ENCODE measurements around the gene DMRTC2. TPM values are rescaled to one million over a fixed set of nuclear protein-coding genes. Genes with fewer than 3 reads are reported as not detected.

Gene DMRTC2
- total and polyA plus RNA-seq, 5 donors from 2014 or later = not detected

GRCh38 chr19:41868120-41868988, 23.5 kb downstream of the DMRTC2 start:
- H3K36me3 ChIP-seq (ENCODE audit: control insufficient read depth, insufficient read depth, low read length) = peaks cover 44% of the 10 kb centered on the region
- H3K27me3 ChIP-seq (ENCODE audit: control insufficient read depth, insufficient read depth, low read length) = no peaks in the 10 kb centered on the region
- Mint-ChIP-seq H3K4me1 (peaks cover 4 to 78% (median 47%) of the 10 kb centered on the region in 4 donors), H3K27me3 (no peaks in the 10 kb centered on the region), H3K4me3 (peak overlapping the region in 2 of 4 donors; percentile 22 to 58), H3K9me3 (peaks cover 0 to 1% (median 0%) of the 10 kb centered on the region in 7 donors), H3K27ac (peak overlapping the region; percentile 86 to 90 (median 89)), H3K36me3 (peaks cover 27% of the 10 kb centered on the region)
- H3K27ac ChIP-seq (ENCODE audit: insufficient read depth, low read length, poor library complexity, severe bottlenecking) = peak overlapping the region; percentile 56
- DNase-seq (no peak), ATAC-seq (ENCODE audit: low read depth in 2 of 2) (no peak)
- H3K9me3 ChIP-seq (ENCODE audit: control insufficient read depth in 2 of 2, low read length in 2 of 2) = no peaks in the 10 kb centered on the region
- no peak overlapping the region for H3K4me3 ChIP-seq (ENCODE audit: low read depth, low read length)
- H3K4me1 ChIP-seq (ENCODE audit: control insufficient read depth, insufficient read depth, low read length, poor library complexity, severe bottlenecking) = peaks cover 73% of the 10 kb centered on the region

DNA sequence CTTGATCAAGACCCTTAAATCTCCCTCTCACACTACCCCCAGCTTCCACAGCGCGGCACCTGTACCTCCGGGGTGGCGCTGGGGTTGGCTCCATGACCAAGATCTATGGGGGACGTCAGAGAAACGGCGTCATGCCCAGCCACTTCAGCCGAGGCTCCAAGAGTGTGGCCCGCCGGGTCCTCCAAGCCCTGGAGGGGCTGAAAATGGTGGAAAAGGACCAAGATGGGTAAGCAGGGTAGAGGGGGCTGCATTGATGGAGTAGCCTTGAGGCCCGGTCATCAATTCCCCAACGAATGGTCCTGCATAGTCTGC, 24.1 kb downstream of the DMRTC2 start:
- ATAC-seq (ENCODE audit: low read depth in 2 of 2) (no peak), DNase-seq (no peak)
- Mint-ChIP-seq H3K9me3 (peaks cover 0 to 1% (median 0%) of the 10 kb centered on the region in 7 donors), H3K4me1 (peaks cover 5 to 78% (median 46%) of the 10 kb centered on the region in 4 donors), H3K27me3 (no peaks in the 10 kb centered on the region), H3K4me3 (peak overlapping the region in 1 of 4 donors; percentile 58), H3K27ac (peak overlapping the region in 1 of 3 donors; percentile 89), H3K36me3 (peaks cover 24% of the 10 kb centered on the region)
- no peaks in the 10 kb centered on the region for H3K27me3 ChIP-seq (ENCODE audit: control insufficient read depth, insufficient read depth, low read length)
- no peak overlapping the region for H3K4me3 ChIP-seq (ENCODE audit: low read depth, low read length)
- peaks cover 40% of the 10 kb centered on the region for H3K36me3 ChIP-seq (ENCODE audit: control insufficient read depth, insufficient read depth, low read length)
- peak overlapping the region; percentile 85 for H3K27ac ChIP-seq (ENCODE audit: insufficient read depth, low read length, poor library complexity, severe bottlenecking)
- H3K4me1 ChIP-seq (ENCODE audit: control insufficient read depth, insufficient read depth, low read length, poor library complexity, severe bottlenecking) = peaks cover 73% of the 10 kb centered on the region
- no peaks in the 10 kb centered on the region for H3K9me3 ChIP-seq (ENCODE audit: control insufficient read depth in 2 of 2, low read length in 2 of 2)

DNA sequence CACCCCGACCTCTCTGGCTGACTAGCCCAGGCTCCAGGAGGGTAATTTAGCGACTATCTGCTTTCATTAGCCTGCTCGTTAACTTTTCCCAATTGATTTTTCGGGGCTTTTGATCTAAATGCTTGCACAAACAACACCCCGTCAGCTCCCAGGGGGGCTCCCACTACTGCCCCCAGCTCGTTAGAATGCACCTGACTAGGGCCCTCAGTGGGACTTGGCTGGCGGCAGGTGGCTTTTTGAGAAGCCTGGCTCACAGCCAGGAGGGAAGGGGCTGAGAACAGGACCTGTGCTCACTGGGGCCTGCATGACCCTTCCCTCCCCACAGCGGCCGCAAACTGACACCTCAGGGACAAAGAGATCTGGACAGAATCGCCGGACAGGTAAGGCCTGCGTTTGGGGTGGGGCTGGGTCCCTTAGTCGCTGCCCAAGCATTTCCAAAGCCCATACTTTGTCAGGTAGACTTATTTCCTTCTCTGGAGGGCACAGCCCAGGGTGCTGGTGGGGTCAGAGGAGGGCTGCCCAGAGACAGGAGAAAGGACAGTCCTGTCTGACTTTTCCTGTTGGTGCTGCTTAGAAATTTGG, 24.6 kb downstream of the DMRTC2 start:
- H3K9me3 ChIP-seq (ENCODE audit: control insufficient read depth in 2 of 2, low read length in 2 of 2) = no peaks in the 10 kb centered on the region
- Mint-ChIP-seq H3K4me1 (peaks cover 5 to 78% (median 44%) of the 10 kb centered on the region in 4 donors), H3K4me3 (peak overlapping the region in 2 of 4 donors; percentile 9 to 19), H3K36me3 (peaks cover 19% of the 10 kb centered on the region), H3K27ac (peak overlapping the region; percentile 25 to 77 (median 49)), H3K27me3 (no peaks in the 10 kb centered on the region), H3K9me3 (no peaks in the 10 kb centered on the region)
- ATAC-seq (ENCODE audit: low read depth in 2 of 2) (no peak), DNase-seq (no peak)
- H3K27me3 ChIP-seq (ENCODE audit: control insufficient read depth, insufficient read depth, low read length) = no peaks in the 10 kb centered on the region
- H3K4me1 ChIP-seq (ENCODE audit: control insufficient read depth, insufficient read depth, low read length, poor library complexity, severe bottlenecking) = peaks cover 73% of the 10 kb centered on the region
- no peak overlapping the region for H3K4me3 ChIP-seq (ENCODE audit: low read depth, low read length)
- peaks cover 34% of the 10 kb centered on the region for H3K36me3 ChIP-seq (ENCODE audit: control insufficient read depth, insufficient read depth, low read length)
- H3K27ac ChIP-seq (ENCODE audit: insufficient read depth, low read length, poor library complexity, severe bottlenecking) = peak overlapping the region; percentile 85

GRCh38 chr19:41870401-41870873, 25.6 kb downstream of the DMRTC2 start:
- Mint-ChIP-seq H3K27ac (peak overlapping the region in 2 of 3 donors; percentile 49 to 96), H3K36me3 (peaks cover 15% of the 10 kb centered on the region), H3K4me1 (peaks cover 5 to 83% (median 46%) of the 10 kb centered on the region in 4 donors), H3K27me3 (peaks cover under 1% of the 10 kb centered on the region), H3K9me3 (no peaks in the 10 kb centered on the region), H3K4me3 (peak overlapping the region; percentile 11 to 61 (median 19))
- no peak overlapping the region for H3K4me3 ChIP-seq (ENCODE audit: low read depth, low read length)
- no peak for DNase-seq
- H3K4me1 ChIP-seq (ENCODE audit: control insufficient read depth, insufficient read depth, low read length, poor library complexity, severe bottlenecking) = peaks cover 80% of the 10 kb centered on the region
- H3K9me3 ChIP-seq (ENCODE audit: control insufficient read depth in 2 of 2, low read length in 2 of 2) = no peaks in the 10 kb centered on the region
- peak overlapping the region; percentile 85 for H3K27ac ChIP-seq (ENCODE audit: insufficient read depth, low read length, poor library complexity, severe bottlenecking)
- ATAC-seq (ENCODE audit: low read depth in 2 of 2) = no peak
- no peaks in the 10 kb centered on the region for H3K27me3 ChIP-seq (ENCODE audit: control insufficient read depth, insufficient read depth, low read length)
- H3K36me3 ChIP-seq (ENCODE audit: control insufficient read depth, insufficient read depth, low read length) = peaks cover 25% of the 10 kb centered on the region

- H3K4me3 ChIP-seq (ENCODE audit: low read depth, low read length) = peak overlapping the region; percentile 41
- ATAC-seq (ENCODE audit: low read depth in 2 of 2) (peak; percentile 55 to 58), DNase-seq (peak; percentile 31 to 90 (median 75))
- H3K36me3 Mint-ChIP-seq = peaks cover 15% of the 10 kb centered on the region
- peaks cover 25% of the 10 kb centered on the region for H3K36me3 ChIP-seq (ENCODE audit: control insufficient read depth, insufficient read depth, low read length)
- peak overlapping the region; percentile 85 for H3K27ac ChIP-seq (ENCODE audit: insufficient read depth, low read length, poor library complexity, severe bottlenecking)
- no peaks in the 10 kb centered on the region for H3K9me3 Mint-ChIP-seq
- H3K9me3 ChIP-seq (ENCODE audit: control insufficient read depth in 2 of 2, low read length in 2 of 2) = no peaks in the 10 kb centered on the region
- H3K27ac Mint-ChIP-seq = peak overlapping the region; percentile 98 to 99 (median 99)
- no peaks in the 10 kb centered on the region for H3K27me3 ChIP-seq (ENCODE audit: control insufficient read depth, insufficient read depth, low read length)
- H3K4me3 Mint-ChIP-seq = peak overlapping the region; percentile 79 to 85 (median 82)
- H3K4me1 Mint-ChIP-seq = peaks cover 9 to 87% (median 50%) of the 10 kb centered on the region in 4 donors
- peaks cover 94% of the 10 kb centered on the region for H3K4me1 ChIP-seq (ENCODE audit: control insufficient read depth, insufficient read depth, low read length, poor library complexity, severe bottlenecking)
- peaks cover 4% of the 10 kb centered on the region for H3K27me3 Mint-ChIP-seq
Measured at GRCh38 chr19:41871573-41872383, 26.9 kb downstream of the DMRTC2 start.

DNA sequence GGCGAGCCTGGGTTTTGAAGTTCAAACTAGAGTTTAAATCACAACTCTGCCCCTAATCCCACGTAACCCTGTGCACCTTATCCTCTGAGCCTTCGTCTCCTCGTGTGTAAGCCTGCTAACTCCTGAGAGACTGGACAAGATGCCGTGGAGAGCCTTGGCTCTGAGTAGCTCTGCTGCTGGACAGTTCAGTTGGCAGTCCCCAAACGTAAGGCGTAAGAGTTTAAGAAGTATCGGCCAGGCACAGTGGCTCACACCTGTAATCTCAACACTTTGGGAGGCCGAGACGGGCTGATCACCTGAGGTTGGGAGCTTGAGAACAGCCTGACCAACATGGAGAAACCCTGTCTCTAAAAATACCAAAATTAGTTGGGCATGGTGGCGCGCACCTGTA, 27.5 kb downstream of the DMRTC2 start:
- DNase-seq (no peak), ATAC-seq (ENCODE audit: low read depth in 2 of 2) (no peak)
- Mint-ChIP-seq H3K27ac (peak overlapping the region in 2 of 3 donors; percentile 98 to 99), H3K27me3 (peaks cover 4% of the 10 kb centered on the region), H3K9me3 (no peaks in the 10 kb centered on the region), H3K4me1 (peaks cover 9 to 93% (median 51%) of the 10 kb centered on the region in 4 donors), H3K36me3 (peaks cover 15% of the 10 kb centered on the region), H3K4me3 (peak overlapping the region; percentile 28 to 83 (median 78))
- Histone ChIP-seq H3K36me3 (ENCODE audit: control insufficient read depth, insufficient read depth, low read length) (peaks cover 24% of the 10 kb centered on the region), H3K27ac (ENCODE audit: insufficient read depth, low read length, poor library complexity, severe bottlenecking) (peak overlapping the region; percentile 85), H3K9me3 (ENCODE audit: control insufficient read depth in 2 of 2, low read length in 2 of 2) (no peaks in the 10 kb centered on the region), H3K27me3 (ENCODE audit: control insufficient read depth, insufficient read depth, low read length) (no peaks in the 10 kb centered on the region), H3K4me1 (ENCODE audit: control insufficient read depth, insufficient read depth, low read length, poor library complexity, severe bottlenecking) (peaks cover 97% of the 10 kb centered on the region), H3K4me3 (ENCODE audit: low read depth, low read length) (peak overlapping the region; percentile 41)
